Measurements from ENCODE around the gene CNTNAP4.

Gene CNTNAP4

GRCh38 chr16:76309639-76310335 is 32.6 kb downstream of the CNTNAP4 start:
- no peak for DNase-seq

DNA sequence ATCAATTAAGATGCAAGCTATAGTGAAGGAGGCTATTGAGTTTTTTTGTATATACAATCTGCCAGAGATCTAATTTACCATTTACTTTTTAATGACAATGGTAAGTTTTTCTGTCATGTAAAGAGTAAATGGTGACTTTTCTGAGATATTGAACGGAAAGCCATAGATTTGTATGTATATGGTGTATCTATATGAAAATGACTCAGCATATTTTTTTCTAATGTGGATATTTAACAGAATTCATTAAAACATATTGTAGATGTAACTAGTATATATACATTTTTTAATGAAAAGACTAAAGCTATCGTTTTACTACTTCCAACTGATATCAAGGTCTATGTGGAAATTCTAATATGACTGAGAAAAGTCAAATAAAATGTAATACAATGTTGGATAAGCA is 34.1 kb downstream of the CNTNAP4 start:
- no peak for DNase-seq

GRCh38 chr16:76318565-76318964 is 41.4 kb downstream of the CNTNAP4 start:
- DNase-seq = no peak

- DNase-seq = no peak
These were observed 51.9 kb downstream of the CNTNAP4 start for GRCh38 chr16:76329106-76329505.

DNA sequence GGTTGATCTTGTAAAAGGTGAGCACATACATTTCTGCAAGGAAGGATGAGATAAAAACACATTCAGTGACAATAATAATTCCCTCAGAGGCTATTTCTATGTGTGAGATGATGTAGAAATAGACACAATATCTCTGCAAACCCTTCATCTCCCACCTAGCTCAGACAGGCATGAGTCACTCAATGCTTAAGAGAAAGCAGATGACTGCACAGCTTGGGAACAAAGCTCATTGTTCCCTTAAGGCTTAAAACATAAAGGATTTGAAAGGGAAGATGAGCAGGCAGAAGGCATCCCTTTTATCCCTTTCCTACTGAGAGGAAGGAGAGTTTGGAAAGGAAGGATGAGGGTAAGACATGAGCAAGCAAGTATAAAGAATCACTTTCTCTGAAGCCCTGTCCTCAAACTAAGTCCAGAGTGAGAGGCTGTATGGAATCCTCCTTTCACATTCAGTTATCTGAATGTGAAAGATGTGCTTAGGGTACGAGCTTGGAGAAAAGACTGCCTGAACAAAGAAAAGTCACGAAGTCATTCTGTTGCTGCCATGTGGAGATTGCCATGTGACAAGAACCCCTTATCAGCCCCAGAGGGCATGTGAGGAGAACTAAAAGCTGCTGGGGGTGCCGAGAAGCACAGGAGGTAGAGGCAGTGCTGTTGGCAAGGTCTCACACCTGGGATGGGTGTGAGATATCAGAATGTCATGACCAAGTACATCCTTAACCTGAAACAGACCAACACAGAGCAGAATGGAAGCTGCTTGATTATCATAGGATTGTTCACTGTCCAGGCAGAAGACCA is 58.2 kb downstream of the CNTNAP4 start:
- no peak for DNase-seq

- no peak for DNase-seq
These were observed 58.9 kb downstream of the CNTNAP4 start for GRCh38 chr16:76336112-76336511.

DNA sequence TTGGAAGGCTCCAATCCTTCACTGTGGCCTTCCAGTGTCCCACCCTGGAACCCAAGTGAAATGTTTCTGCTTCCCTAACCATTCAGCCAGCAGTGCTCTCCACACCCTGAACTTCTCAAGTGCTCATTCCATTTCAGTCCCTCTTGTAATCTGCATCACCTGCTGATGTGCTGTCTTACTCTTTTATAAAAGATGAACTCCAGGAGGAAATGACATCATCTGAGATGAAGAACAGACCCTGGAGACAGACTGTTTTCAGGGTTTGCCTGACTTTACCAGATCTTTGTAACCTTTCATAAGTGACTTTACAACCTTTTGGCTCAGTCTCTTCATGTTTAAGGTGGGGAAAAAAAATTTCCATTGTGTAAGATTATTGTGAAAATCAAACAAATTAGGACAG is 61.3 kb downstream of the CNTNAP4 start:
- no peak for DNase-seq

DNA sequence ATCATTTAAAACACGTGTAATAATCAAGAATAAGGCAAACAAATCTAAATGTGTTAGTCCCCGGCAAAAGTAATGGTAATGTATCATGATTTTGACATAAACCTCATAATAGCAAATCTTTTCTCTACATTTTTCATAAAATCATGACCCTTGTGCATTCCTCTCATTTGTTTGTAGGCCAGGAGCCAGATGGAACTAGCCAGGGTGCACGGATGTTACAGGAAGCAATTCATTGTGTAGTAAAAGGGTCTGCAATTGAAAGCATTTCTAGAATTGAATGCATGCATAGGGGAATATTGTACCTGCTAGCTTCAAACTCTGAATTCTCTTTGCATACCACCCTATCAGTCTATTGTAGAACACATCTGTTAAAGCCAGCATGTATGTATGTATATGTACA is 66.6 kb downstream of the CNTNAP4 start:
- DNase-seq = no peak

DNA sequence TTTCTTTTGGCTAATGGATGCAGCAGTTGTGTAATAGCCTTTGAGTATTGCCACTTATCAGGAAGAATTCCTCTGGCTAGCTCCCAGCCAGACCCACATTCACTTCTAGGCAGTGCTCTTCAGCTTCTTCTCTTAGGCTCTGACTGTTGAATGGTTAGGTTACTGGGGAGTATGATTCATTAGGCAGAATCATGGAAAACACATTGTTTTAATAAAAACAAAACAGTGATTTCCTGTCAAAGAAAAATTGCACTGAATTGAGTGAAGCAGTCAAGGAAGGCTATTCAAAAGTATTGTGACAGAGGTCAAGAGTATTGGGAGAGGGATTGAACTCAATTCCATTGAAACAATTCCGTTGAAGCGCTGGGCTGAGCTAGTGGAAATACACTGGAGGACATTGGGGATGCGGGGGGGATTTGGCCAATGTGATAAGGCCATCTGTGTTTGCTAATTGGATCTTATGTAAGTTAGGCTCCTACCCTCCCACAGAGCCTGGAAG is 68.0 kb downstream of the CNTNAP4 start:
- no peak for DNase-seq

DNA sequence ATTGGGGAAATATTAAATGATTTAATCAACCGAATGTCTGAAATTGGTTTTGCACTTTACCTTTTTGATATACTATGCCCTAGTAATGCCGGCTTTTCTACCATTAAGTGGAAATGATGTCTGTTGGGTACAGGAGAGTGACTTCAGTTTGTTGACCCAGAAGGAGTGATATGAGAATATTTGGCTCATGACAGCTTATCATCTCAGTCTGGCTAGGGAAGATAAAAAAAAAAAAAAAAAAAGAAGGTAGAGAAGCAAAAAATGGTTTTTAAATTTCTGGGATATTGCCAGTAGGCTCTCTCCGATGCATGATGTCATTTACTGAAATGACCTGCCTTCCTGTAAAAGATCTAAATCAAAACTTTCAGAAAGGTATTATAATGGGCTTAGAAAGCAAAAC is 69.0 kb downstream of the CNTNAP4 start:
- DNase-seq = no peak

DNA sequence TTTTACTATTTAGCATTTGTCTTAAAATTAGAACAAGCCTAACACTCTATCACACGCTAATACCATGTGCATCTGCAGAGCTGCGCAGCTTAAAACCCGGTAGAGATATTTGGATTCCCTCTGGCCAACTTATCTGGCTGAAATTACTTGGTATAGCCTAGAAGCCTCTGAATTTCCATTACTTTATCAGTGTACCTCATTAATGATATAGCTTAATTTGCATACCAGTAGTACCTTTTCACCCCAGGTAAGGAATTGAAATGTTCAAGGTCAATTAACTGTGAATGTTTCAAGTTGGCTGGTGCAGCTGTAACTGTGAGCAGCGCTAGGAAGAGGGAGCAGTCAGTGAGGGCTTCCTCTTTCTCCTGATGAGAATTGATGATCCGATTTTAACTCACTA is 74.2 kb downstream of the CNTNAP4 start:
- no peak for DNase-seq

GRCh38 chr16:76360404-76360803 is 83.2 kb downstream of the CNTNAP4 start:
- no peak for DNase-seq

- DNase-seq = no peak
These were observed 93.1 kb downstream of the CNTNAP4 start for GRCh38 chr16:76370344-76370743.

DNA sequence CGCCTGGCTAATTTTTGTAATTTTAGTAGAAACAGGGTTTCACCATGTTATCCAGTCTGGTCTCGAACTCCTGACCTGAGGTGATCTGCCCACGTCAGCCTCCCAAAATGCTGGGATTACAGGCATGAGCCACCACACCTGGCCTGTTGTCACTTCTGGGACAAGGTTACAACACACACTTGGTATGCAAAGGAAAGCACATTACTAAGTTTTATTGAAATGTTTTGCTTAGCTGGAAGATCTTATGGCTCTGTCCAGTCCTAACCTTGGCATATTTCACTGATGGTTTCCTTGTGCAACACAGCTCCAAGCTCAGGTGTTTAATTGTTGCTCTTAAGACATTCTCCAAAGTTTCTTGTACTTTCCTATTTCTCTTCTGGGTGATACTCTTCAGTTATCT is 94.2 kb downstream of the CNTNAP4 start:
- no peak for DNase-seq

GRCh38 chr16:76373998-76374397 is 96.8 kb downstream of the CNTNAP4 start:
- DNase-seq = no peak

DNA sequence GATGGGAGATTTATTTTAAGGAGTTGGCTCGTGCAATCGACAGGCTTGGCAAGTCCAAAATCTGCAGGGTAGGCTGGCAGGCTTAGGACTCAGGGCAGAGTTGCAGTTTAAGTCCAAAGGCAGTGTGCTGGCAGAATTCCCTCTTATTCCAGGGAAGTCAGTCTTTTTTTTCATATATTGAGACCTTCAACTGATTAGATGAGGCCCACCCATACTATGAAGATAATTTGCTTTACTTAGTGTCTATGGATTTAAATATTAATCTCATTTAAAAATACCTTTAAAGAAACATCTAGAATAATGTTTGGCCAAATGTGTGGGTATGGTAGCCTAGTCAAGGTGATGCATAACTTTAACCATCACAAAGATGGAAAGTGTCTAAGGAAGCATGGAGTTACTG is 99.8 kb downstream of the CNTNAP4 start:
- no peak for DNase-seq

DNA sequence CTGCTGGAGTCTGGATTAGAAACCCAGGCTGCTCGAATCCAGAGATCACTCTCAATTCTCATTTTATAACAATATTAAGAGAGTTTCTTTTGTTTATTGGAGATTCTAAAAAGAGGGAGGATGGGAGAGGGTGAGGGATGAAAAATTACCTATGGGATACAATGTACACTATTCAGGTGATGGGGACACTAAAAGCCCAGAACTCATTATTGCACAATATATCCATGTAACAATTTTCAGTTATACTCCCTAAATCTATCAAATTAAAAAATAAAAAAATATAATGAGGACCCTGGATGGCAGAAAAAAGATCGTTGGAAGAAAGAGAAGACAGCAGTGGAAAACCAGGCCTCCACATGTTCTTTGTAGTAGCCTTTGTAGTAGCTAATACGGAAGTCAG is 100.8 kb downstream of the CNTNAP4 start:
- no peak for DNase-seq

DNA sequence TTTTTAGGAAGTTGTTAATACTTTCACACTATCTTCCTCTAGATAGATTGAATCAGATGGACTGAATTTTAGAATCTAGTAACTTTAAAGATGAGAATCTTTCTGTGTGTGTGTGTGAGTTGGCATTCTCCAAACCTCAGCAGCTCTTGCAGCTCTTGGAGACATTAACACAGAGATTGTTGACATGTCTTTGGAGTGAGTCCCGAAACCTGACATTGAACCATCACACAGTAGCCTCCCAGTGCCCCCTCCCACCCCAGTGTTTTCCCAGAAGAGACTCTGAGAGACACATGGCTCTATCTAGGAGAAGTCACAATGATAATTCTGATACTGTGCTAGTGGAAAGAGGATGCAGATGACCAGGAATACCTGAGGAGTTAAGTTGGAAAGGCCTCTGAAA is 103.9 kb downstream of the CNTNAP4 start:
- no peak for DNase-seq

GRCh38 chr16:76385601-76386230 is 108.5 kb downstream of the CNTNAP4 start:
- DNase-seq = no peak

DNA sequence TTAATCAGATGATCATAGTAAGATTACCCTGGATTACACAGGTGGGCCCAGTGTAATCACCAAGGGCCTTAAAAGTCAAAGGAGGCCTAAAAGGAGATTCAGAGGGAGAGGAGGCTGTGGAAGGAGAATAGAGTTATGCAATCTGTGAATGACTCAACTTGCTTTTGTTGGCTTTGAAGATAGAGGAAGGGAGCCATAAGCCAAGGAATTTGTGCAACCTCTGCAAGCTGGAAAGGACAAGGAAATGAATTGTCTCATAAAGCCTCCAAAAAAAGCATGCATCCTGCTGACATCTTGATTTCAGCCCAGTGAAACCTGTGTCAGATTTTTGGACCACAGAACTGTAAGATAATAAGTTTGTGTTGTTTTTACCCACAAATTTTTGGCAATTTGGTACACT is 109.6 kb downstream of the CNTNAP4 start:
- no peak for DNase-seq

GRCh38 chr16:76387994-76388393 is 110.8 kb downstream of the CNTNAP4 start:
- DNase-seq = no peak

DNA sequence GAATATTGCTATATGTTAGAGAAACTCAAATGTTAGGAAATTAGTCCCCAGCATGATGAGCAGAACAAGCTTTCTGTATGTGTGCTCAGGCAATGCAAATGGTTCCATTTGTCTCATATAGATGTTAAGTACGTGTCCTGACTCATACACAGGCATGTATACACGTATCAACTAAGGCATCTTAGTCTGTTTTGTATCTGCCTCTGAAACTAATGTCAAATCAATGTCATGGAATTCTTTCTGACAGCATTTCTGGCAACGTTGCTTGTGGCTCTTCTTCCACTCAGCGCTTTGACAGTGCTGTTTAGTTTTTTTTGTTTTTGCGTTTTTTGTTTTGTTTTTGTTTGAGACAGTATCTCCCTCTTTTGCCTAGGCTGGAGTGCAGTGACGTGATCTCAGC is 111.9 kb downstream of the CNTNAP4 start:
- no peak for DNase-seq

GRCh38 chr16:76390476-76390875 is 113.3 kb downstream of the CNTNAP4 start:
- DNase-seq = no peak

DNA sequence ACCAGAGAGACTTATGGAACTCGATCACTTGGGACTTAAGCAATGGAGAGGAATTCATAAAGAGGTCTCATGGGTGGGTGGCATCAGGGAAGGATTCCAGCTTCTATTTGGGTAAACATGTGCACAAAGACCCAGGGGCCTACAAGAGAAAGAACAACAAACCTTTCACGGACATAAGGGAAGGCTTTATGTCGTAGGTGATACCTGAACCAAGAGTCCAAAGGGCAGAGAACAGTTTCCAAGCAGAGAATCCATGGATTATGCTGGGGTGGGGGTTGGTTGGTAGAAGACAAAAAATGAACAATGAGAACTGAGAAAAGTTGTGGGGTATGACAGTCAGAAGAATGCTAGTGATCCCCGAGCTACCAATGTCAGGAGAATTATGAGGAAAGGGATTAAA is 119.8 kb downstream of the CNTNAP4 start:
- no peak for DNase-seq

Data from cortex of kidney (tissue), 1 donor.